Smooth muscle cell (in vitro differentiated cells): ENCODE data around the gene SRC. TPM values are rescaled to one million over a fixed set of nuclear protein-coding genes. Genes with fewer than 3 reads are reported as not detected.

ENCODE experiments used
- DNase-seq: peaks from one replicate; lab custom pipeline; 2025; ENCODE audit not compliant: unreplicated experiment; lab: John Stamatoyannopoulos, UW
- H2AFZ ChIP-seq: fragments of 200-600 bp; sonication (generic); 2 replicates; pipeline ENCODE4 v1.6.0; 2016; ENCODE audit warnings: antibody characterized with exemption, low read depth, mild to moderate bottlenecking
- H3F3A ChIP-seq: fragments of 200-600 bp; sonication (generic); 2 replicates; pipeline ENCODE4 v1.6.0; 2017; ENCODE audit warnings: antibody characterized with exemption, low read depth
- H3K27ac ChIP-seq: fragments of 200-600 bp; sonication (generic); 2 replicates; pipeline ENCODE4 v1.5.1; 2016; ENCODE audit warnings: low read depth, mild to moderate bottlenecking
- H3K27me3 ChIP-seq: fragments of 200-600 bp; sonication (generic); 2 replicates; pipeline ENCODE4 v1.6.1; 2016; ENCODE audit warnings: low read depth, mild to moderate bottlenecking
- H3K36me3 ChIP-seq: fragments of 200-600 bp; sonication (generic); 2 replicates; pipeline ENCODE4 v1.5.1; 2016; ENCODE audit warnings: low read depth
- H3K4me1 ChIP-seq: fragments of 200-600 bp; sonication (generic); 2 replicates; pipeline ENCODE4 v1.5.1; 2016; ENCODE audit warnings: low read depth
- H3K4me2 ChIP-seq: fragments of 200-600 bp; sonication (generic); 2 replicates; pipeline ENCODE4 v1.6.0; 2016; ENCODE audit warnings: mild to moderate bottlenecking
- H3K4me3 ChIP-seq: fragments of 200-600 bp; sonication (generic); 2 replicates; pipeline ENCODE4 v1.5.1; 2016; ENCODE audit warnings: mild to moderate bottlenecking
- H3K79me2 ChIP-seq: fragments of 200-600 bp; sonication (generic); 2 replicates; pipeline ENCODE4 v1.6.0; 2016; ENCODE audit warnings: low read depth, mild to moderate bottlenecking
- H3K9ac ChIP-seq: fragments of 200-600 bp; sonication (generic); 2 replicates; pipeline ENCODE4 v1.6.0; 2016; ENCODE audit warnings: low read depth
- H3K9me3 ChIP-seq: fragments of 200-600 bp; sonication (generic); replicated peaks from 2 replicates; pipeline ENCODE4 v1.5.1; 2016; ENCODE audit warnings: low read depth
- H4K20me1 ChIP-seq: fragments of 200-600 bp; sonication (generic); 2 replicates; pipeline ENCODE4 v1.6.0; 2016; ENCODE audit warnings: low read depth
- CTCF ChIP-seq: fragments of 200-600 bp; sonication (generic); IDR thresholded peaks from 2 replicates; pipeline ENCODE4 v1.5.1; 2017; ENCODE audit warnings: borderline replicate concordance, mild to moderate bottlenecking, antibody characterized with exemption; ENCODE audit not compliant: insufficient read depth, poor library complexity, severe bottlenecking
- WGBS: methylation state at CpG from one replicate; pipeline ENCODE4 v1.1.7; 2016; ENCODE audit warnings: low lambda C conversion rate; 5-methylcytosine and 5-hydroxymethylcytosine counted together
- polyA plus RNA-seq: library from polyadenylated mRNA; unstranded; fragments of >200 nt; fragmentation: Nextera tagmentation; extraction: Ambion mirVana; gene quantifications from 2 replicates; pipeline ENCODE4 v1.2.1, GENCODE V29; 2016
- total RNA-seq: library from RNA; depleted of rRNA; stranded (reverse); fragments of >200 nt; gene quantifications from 2 replicates; pipeline ENCODE4 v1.2.3, GENCODE V29; 2014

SRC gene
- total and polyA plus RNA-seq, 2 experiments from 2014 or later, result 26.0 to 36.5 TPM

GRCh38 chr20:37355252-37356180 lies 9.6 kb downstream of the SRC start:
- H3K4me1 ChIP-seq, result peaks cover 7% of the 10 kb centered on the region
- H3K9me3 ChIP-seq, result no peaks in the 10 kb centered on the region
- H3K79me2 ChIP-seq, result peaks cover 98% of the 10 kb centered on the region
- no peak overlapping the region for H3K27ac ChIP-seq
- no peaks in the 10 kb centered on the region for H3K27me3 ChIP-seq
- DNase-seq, result no peak
- H3K36me3 ChIP-seq, result no peaks in the 10 kb centered on the region
- peaks cover 100% of the 10 kb centered on the region for H4K20me1 ChIP-seq
- TF ChIP-seq CTCF, result no peak
- no peak overlapping the region for H3K9ac ChIP-seq
- H2AFZ ChIP-seq, result no peak overlapping the region
- WGBS, result 96% methylated on average over 15 of the region's 15 CpGs
- no peak overlapping the region for H3K4me3 ChIP-seq
- no peaks in the 10 kb centered on the region for H3F3A ChIP-seq
- H3K4me2 ChIP-seq, result peak overlapping the region; percentile 27

GRCh38 chr20:37356387-37356786 lies 10.4 kb downstream of the SRC start:
- H3K4me3 ChIP-seq, result no peak overlapping the region
- no peak for DNase-seq
- H3K27me3 ChIP-seq, result no peaks in the 10 kb centered on the region
- WGBS, result 71% methylated on average over 8 of the region's 8 CpGs
- H2AFZ ChIP-seq, result no peak overlapping the region
- no peaks in the 10 kb centered on the region for H3K36me3 ChIP-seq
- no peaks in the 10 kb centered on the region for H3F3A ChIP-seq
- no peak overlapping the region for H3K27ac ChIP-seq
- H3K79me2 ChIP-seq, result peaks cover 98% of the 10 kb centered on the region
- H4K20me1 ChIP-seq, result peaks cover 100% of the 10 kb centered on the region
- TF ChIP-seq CTCF, result no peak
- no peak overlapping the region for H3K9ac ChIP-seq
- H3K9me3 ChIP-seq, result no peaks in the 10 kb centered on the region
- peak overlapping the region; percentile 27 for H3K4me2 ChIP-seq
- peaks cover 7% of the 10 kb centered on the region for H3K4me1 ChIP-seq

- 95% methylated on average over 11 of the region's 11 CpGs for WGBS
- DNase-seq, result no peak
- no peak overlapping the region for H2AFZ ChIP-seq
- H3K4me2 ChIP-seq, result no peak overlapping the region
- H3K9ac ChIP-seq, result no peak overlapping the region
- H3F3A ChIP-seq, result no peaks in the 10 kb centered on the region
- no peaks in the 10 kb centered on the region for H3K27me3 ChIP-seq
- no peaks in the 10 kb centered on the region for H3K36me3 ChIP-seq
- no peak for TF ChIP-seq CTCF
- H3K9me3 ChIP-seq, result no peaks in the 10 kb centered on the region
- H4K20me1 ChIP-seq, result peaks cover 100% of the 10 kb centered on the region
- H3K27ac ChIP-seq, result no peak overlapping the region
- H3K4me1 ChIP-seq, result peaks cover 7% of the 10 kb centered on the region
- peaks cover 98% of the 10 kb centered on the region for H3K79me2 ChIP-seq
- H3K4me3 ChIP-seq, result no peak overlapping the region
Observed at GRCh38 chr20:37356961-37357371, 11.0 kb downstream of the SRC start.
